Esophagus muscularis mucosa (tissue), 3 donors: ENCODE results near the gene FYCO1.

Source experiments
- CTCF ChIP-seq, 3 experiments: fragments of 200-600 bp in 2 of 3; fragments of 450-650 bp in 1 of 3; sonication (generic) in 2 of 3; IDR thresholded peaks; one replicate each; pipeline ENCODE4 v1.5.1; 2017 to 2019; ENCODE audit warnings: antibody characterized with exemption in 3 of 3, mild to moderate bottlenecking in 2 of 3, moderate library complexity in 1 of 3
- EP300 ChIP-seq: sonication (generic); formaldehyde crosslinking; IDR thresholded peaks from one replicate; pipeline ENCODE4 v1.6.1; 2017; ENCODE audit warnings: antibody characterized with exemption

GRCh38 chr3:46030626-46031025 is 35.0 kb upstream of the FYCO1 start:
- TF ChIP-seq EP300: no peak
- no peak for TF ChIP-seq CTCF (IDR thresholded peaks at IDR 0.05)
